Hematopoietic multipotent progenitor cell treated with erythropoietin and hydrocortisone succinate and interleukin-3 and kit ligand, for 4 days (in vitro differentiated cells): ENCODE results near the gene MIAT.
"Not testable (repeated sequence)": the region's sequence is repeated elsewhere in the genome, so short reads cannot be mapped to it uniquely, and the experiment has no call there.

Experiments used
- DNase-seq: peaks from one replicate; pipeline ENCODE4 v3.0.0-alpha.2; 2015

MIAT gene

DNA sequence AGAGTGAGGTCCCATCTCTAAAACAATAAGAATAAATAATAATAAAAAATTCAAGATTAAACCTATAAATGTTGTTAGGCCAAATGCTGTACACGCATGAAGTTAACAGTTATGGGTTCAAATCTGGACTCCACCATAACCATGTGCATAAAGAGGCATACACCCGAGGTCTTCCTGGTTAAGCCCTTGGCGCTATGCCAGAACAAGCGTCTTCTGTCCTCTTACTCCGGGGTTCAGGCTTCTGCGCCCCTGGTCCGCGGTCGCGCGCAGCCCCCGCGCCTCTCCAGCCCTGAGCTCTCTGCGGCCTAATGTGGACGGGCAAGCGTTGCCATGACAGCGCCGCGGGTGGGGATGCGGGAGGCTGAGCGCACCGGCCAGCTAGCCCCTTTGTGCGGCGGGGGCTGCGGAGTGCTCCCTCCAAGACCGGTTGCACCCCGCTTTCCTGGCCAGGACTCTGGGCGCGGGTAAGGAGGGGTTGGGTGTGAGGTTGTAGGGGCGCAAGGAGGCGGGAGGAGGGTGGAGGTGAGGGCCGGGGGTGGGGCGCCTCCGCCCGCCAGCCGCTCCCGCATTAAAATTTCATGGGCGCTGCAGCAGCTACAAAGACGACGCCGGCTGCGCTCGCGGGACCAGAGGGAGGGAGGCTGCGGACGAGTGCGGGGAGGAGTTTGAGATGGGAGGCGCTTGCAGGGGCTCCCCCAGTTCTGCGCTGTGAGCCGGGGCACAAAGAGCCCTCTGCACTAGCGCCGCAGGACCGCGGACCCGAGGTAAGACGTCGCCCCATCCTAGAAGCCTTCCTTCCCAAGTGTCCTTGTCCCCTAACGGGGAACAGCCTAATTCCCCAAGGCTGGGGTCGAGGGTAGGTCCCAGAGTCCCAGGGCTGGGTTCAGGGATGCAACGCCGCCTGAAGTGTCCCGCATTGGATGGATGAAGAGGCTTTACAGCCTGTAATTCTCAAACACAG lies at the start of gene MIAT:
MIAT (plus strand) TSS at position 698 of the 961 bp plus-strand sequence.
- DNase-seq: peak; percentile 74

DNA sequence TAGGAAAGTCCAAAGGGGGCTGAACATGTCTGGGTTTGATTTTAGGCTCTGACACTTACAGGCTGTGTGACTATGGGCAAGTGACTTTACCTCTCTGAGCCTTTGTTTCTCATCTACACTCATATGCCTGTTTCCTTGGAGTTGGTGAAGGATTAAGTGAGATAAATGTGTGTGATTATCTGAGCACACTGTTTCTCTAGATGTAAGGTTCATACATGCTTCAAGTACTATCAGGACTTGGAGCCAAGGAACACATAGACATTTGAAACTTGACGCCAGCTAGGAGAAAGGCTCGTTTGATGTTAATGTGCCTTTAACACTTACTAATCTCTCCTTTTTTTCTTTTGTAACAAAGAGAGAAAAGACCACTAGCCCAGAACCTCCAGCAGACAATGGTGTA lies 49.3 kb upstream of the MIAT start:
- DNase-seq: no peak

DNA sequence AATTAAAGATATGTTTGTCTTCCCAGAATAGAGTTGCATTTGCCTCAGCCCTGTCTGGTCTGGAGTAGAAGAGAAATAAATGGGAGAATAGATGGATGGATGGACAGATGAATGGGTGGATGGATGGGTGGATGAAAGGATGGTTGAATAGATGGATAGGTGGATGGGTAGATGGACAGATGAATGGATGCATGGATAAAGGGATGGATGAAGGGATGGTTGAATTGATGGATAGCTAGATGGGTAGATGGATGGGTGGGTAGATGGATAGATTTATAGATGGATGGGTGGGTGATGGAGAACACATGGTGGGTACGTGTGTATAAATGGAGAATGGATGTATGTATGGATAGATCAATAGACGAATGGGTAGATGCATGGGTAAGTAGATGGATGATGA lies 48.1 kb upstream of the MIAT start:
- DNase-seq: no peak

DNA sequence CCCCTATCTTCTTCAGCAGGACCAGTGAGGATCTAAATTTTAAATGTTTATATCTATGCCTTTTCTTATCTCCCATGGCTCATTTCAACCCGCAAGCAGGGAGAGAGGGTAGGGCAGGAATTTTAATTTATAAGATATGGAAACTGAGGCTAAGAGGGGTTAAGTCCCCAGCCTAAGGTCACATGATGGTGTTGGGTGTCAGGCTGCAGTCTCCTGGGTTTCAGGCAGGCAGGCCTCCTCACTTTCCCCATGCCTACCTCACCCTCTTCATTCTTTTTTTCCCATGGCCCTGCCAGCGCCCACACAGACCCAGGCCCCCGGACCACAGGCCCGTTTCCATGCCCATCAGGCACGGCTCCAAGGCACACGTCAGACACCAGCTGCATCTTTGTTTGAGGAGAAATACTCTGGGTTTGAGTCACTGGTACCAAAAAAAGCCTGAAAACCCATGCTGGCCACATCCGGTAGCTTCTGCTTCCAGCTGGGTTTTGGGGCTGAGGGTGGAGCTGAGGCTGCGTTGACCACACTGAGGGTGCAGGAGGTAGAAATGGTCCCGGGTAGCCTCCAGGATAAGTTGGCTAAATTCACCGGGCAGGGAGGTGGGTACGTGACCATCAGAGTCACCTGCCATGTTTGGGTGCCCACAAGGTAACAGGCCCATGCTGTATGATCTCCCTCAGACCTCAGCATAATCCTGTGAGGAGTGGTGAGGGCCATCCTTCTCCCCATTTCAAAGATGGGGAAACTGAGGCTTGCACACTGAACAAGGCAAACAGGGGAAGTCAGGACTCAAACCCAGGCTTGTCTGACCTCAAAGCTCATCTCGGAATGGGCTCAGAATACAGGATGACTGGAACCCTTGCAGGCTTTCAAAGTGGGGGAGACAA lies 47.1 kb upstream of the MIAT start:
- peak; percentile 59 for DNase-seq

DNA sequence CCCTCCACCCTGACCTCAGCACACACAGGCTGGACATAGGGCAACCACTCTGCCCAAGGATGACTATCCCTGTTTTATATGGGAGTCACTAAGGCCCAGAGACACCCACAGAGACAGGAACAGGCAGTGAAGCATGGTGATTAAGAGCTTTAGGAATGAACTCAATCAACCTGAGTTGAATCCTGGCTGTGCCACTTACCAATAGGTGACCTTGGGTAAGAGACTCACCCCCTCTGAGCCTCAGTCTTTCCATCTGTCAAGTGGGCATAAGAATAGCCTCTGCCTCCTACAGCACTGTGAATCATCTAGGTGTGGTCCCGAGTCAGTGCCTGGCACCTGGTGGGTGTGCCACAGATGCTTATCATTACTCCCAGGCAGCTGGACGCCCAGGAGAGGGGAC lies 46.4 kb upstream of the MIAT start:
- no peak for DNase-seq

DNA sequence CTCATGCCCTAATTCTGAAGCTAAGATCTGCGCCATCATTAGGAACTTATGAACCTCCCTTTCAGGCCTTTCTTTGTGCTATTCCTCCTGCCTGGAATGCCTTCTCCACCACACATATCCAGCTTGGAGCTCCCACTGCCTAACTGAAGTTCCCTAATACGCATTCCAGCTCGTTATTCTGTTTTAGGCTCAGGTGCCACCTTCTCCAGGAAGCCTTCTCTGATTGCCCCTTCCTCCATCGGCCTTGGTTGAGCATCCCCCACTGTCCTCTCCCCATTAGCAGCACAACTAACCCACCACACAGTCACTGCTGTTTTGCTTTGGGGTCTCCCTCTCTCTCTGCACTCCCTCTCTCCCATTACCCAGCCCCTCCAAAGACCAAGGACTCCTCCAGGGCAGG lies 44.7 kb upstream of the MIAT start:
- DNase-seq: no peak

DNA sequence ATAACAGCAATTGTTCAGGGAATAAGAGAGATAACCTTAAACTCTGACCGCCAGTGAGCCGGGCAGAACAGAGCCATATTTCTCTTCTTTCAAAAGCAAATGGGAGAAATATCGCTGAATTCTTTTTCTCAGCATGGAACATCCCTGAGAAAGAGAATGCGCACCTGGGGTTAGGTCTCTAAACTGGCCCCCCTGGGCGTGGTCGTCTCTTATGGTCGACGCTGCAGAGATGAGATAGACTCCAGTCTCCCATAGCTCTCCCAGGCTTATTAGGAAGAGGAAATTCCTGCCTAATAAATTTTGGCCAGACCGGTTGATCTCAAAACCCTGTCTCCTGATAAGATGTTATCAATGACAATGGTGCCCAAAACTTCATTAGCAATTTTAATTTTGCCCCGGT lies 43.6 kb upstream of the MIAT start:
- DNase-seq: not testable (repeated sequence)

DNA sequence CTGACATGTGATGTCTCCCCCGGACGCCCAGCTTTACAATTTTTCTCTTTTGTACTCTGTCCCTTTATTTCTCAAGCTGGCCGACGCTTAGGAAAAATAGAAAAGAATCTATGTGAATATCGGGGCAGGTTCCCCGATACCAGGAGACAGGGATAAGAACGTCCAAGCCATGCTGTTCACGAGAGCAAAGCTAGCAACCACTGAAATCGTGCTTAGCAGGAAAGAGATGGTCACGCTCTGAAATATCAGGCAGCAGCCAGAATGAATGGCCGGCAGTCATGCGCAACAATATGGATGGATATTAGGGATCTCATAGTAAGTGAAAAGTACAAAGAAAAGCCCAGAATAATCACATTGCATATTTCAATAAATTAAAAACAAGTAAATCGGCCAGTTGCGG lies 43.1 kb upstream of the MIAT start:
- no peak for DNase-seq

DNA sequence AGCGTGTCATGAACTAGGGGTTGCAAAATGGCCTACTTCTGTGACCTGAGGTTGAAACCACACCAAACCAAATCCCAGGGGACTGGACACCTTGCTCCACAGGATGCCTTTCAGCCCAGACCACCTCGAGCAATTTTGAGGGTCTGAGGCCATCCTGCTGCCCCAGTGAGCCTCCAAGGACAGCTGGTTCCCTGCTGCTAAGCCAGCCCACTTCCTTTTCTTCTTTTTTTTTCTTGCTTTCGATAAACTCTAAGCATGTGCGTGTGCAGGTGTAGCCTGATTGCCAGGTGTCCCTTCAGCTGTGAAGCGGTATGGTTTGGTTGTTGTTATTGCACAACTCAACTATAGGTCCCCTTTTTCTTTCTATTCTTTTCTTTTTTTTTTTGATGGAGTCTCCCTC lies 42.2 kb upstream of the MIAT start:
- no peak for DNase-seq

DNA sequence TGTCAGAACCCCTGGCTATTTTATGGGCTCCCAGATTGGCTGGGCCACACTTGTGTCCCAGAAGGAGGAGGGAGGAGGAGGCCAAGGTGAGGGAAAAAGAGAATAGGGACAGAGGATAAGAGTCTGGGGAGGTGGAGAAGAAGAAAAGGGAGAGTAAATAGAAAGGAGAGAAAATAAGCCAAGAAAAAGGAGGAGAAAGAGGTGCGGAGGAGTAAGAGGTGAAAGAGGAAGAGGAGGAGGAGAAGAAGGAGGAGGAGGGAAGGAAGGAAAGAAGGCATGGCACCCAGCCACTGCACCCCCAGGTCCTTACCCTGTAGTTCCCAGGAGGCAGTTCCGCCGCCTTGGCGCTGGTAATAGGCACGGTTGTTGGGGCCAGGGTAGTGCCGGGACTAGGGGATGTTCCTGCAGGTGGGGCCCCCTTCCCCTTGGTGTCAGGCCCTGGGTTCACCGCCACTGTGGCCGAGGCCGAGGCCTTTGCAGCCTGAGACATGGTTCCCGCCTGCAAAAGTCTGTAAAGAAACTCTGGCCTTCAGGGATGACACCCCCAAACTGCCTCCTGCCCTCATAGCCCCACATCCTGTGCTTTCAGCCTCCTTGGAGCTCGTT lies 41.5 kb upstream of the MIAT start:
- DNase-seq: no peak

DNA sequence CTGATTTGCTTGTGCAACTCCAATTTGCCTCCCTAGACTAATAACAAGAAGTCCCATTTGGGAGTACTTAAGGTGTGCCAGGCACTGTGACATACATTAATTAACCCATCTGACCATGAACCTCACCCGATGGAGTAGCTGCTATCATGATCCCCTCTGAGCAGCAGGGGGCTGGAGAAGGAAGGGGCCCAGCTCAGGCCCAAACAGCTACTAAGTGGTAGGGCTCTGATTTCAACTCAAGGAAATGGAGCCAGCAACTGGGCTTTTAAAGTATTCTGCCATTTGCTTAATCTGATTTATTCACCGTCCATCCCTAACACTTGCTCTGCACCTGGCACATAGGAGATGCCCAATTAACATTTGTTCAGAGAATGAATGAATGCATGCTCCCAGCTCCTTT lies 40.7 kb upstream of the MIAT start:
- no peak for DNase-seq

DNA sequence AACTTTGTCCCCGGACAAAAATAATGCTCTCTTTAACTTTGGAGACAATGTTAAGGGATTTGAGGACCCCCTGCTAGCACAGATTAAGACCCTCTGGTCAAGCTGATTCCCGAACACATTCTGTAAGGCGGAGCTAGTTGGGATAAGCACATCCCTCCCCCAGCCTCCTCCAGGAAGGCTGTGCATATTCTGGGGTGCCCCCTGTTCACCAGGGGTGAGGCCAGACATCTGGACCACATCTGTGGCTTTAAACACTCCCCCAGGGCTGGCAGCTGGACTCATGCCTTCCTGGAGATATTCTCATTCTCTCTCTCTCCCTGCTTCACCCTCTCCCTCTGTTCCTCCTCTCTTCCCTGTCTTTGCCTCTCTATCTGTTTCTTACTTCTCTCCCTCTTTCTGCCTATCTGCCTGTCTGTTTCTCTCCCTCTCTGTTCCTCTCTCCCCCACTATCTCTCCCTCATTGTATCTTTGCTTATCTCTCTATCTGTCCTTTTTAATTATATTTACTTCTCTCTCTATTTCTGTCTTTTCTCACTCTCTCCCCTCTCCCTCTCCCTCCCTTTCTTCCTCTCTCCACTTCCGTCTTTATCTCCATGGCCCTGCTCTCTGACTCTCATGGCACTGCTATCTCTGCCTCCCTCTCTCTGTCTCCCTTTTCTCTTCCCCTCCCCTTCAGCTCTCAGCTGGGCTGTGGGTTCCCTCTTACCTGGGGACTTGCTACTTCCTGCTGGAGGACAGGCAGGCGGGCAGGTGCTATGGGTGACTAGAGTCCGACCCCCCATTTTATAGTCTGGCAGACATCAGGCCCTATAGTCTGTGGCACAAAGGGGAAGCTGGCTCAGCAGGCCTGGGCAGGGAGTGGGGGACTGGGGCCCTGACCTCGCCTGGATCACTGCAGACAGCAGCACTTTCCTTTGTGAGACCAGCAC lies 39.9 kb upstream of the MIAT start, which contains the start of gene CRYBB1:
CRYBB1 (minus strand) TSS at position 757 of the 929 bp plus-strand sequence. CDS start 1,708 bp downstream, outside the sequence.
- peak; percentile 80 for DNase-seq

DNA sequence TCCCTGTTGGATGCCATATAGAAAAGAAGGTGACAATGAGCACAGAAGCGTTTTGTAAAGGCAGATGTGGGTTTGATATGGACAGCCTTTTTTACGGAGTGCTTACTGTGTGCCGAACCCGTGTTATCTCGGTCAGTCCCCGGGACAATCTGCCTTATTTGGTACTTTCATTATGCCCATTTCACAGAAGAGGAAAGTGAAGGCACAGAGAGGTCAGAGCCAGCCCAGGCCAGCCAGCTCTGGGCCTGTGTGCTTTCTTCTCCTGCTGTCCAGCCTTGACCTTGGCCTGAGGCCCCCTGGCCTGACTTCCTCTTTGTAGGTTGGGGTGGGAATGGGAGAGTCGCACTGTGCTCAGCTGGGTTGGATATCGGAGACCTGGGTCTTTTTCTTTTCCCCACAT lies 38.9 kb upstream of the MIAT start:
- no peak for DNase-seq

DNA sequence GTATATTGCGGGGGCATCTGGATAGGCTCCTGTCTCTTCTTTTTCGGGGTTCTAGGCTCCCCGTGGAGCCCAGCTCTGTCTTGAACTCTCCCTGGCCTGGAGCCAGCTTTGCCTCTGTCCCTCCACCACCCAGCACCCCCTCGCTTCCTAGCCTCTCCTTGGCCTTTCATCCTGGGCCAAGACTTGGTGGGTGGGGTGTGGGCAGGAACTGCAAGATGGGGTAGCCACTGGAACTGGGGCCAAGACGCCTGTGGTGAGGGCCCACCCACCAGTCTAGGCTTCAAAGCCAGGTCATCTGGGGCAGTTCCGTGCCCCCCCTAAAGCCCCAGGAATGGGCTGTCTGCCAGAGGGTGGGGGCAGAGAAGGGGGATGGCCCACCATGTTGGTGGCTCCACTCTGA lies 37.9 kb upstream of the MIAT start:
- DNase-seq: peak; percentile 77

DNA sequence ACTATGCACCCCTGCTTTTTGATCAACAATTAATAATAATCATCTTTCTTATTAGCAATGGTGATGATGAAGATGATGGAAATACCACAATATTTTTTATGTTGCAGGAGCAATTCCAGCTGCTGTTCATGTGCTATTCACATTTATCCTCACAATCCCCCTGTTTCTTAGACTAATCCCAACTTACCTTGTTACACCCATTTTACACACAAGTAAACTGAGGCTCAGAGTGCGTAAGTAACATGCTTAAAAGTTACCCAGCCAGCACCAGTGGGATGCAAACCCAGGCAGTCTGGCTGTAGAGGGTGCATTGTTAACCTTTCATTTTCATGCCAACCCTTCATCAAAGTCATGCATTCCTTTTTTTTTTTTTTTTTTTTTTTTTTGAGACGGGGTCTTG lies 37.2 kb upstream of the MIAT start:
- no peak for DNase-seq

DNA sequence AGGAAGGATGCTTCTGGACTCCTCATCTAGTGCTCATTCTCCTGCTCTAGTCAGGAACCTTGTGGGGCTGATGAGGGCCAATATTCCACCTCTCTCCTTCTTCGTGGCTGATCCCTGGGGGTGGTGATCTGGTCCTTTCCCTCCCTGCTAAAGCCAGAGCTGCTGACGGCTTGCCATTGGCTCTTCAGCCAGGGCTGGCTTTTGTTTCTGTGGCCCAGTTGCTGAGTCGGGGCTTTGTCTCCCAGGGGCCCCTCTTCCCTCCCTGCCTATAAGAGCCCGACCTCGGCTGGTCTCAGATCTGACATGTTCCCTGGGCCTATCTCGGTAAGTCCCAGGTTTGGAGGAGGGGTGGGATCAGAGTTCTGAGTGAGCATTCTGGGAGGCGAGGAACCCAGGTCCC lies 35.7 kb upstream of the MIAT start, which contains the start of gene CRYBA4:
CRYBA4 (plus strand) TSS at position 301 of the 400 bp plus-strand sequence. CDS start 634 bp downstream, outside the sequence.
- DNase-seq: no peak

DNA sequence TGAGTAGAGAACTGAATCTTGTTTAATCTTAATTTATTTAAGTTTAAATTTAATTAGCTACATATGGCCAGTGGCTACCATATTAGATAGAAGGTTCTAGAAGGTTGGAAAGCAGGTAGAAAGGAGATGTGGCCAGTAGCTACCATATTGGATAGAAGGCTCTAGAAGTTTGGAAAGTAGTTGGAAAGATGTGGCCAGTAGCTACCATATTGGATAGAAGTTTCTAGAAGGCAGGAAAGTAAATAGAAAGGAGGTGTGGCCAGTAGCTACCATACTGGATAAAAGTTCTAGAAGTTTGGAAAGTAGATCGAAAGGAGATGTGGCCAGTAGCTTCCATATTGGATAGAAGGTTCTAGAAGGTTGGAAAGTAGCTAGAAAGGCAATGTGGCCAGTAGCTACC lies 33.4 kb upstream of the MIAT start:
- no peak for DNase-seq

DNA sequence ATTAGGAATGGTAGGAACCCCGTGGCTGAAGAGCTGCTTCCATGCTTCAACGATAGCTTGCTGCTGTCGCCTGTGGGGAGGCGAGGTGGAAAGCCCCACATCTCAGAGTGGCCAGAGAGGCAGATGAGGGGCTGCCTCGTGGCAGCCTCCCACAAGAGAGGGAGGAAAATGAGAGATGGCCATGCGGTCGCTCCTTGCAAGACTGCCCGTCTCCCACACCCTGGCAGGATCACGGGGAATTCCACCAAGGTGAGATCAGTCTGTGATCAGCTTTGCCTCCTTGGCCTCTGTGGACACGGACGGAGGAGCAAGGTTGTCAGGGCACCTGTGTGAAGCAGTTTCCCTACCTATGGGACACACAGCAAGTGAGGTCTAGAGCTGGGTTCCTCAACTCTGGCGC lies 32.6 kb upstream of the MIAT start:
- DNase-seq: no peak

DNA sequence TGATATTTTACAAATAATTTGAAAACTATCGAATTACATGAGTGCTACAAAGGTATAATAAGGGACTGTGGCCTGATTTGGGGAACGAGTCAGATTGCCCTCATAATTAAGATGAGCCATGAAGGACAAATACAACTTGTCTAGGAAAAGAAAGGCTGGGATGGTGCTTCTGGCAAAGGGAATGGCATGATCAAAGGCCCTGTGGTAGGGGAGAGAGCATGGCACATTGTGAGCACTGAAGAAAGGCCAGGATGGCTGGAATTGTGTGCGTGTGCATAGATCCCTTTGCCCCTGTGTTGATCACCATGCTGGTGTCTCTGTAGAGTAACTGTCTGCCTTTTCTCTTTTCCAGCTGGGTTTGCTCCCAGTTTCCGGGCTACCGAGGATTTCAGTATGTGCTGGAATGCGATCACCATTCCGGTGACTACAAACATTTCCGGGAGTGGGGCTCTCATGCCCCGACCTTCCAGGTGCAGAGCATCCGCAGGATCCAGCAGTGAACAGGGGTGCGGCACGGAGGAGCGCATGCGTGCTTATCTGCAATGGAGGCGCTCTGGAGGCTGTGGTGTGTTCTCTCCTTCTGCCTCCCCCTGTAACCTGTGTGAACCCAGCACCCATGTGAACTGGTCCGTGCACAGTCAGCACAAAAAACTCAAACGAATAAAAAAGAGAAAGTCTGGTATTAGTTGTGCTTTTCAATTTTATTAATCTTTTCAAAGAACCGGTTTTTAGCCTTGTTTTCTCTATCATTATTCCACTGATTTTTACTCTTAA lies 27.2 kb upstream of the MIAT start:
- no peak for DNase-seq

DNA sequence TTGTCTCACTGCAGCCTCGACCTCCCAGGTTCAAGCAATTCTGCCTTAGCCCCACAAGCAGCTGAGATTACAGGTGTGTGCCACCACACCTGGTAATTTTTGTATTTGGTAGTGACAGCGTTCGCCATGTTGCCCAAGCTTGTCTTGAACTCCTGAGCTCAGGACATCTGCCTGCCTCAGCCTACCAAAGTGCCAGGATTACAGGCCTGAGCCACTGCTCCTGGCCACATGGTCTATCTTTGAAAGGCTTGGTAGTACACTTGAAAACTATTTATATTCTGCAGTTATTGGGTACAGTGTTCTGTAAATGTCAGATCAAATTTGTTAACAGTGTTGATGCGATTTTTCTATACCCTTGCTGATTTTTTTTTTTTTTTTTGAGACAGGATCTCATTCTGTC lies 26.1 kb upstream of the MIAT start:
- DNase-seq: no peak
